Panc1 (cell line): ENCODE measurements around the gene C9. TPM values are rescaled to one million over a fixed set of nuclear protein-coding genes. Genes with fewer than 3 reads are reported as not detected.
"Not testable (repeated sequence)": the region's sequence is repeated elsewhere in the genome, so short reads cannot be mapped to it uniquely, and the experiment has no call there.

Experiments
- ATAC-seq: fragments of 200-7000 bp; cut with Tn5 transposase; 2 replicates; pipeline ENCODE4 v1.9.1; 2020; ENCODE audit warnings: mild to moderate bottlenecking, moderate library complexity
- BruUV-seq: library from RNA; stranded (reverse); fragments of 400-500 nt; replicated peaks from 2 replicates; lab custom pipeline; 2021; lab: Mats Ljungman, UMichigan
- CTCF ChIA-PET: fragments of 300-600 bp; sonication (Branson Sonifier 250); formaldehyde crosslinking; loops from one replicate; lab custom pipeline; 2022; ENCODE audit warnings: antibody characterized with exemption; lab: Charles Lee
- POLR2A ChIA-PET: fragments of 300-600 bp; sonication (Branson Sonifier 250); formaldehyde crosslinking; loops from one replicate; lab custom pipeline; 2022; ENCODE audit warnings: antibody characterized with exemption; lab: Charles Lee
- DNase-seq: peaks from one replicate; pipeline ENCODE4 v3.0.0-alpha.2; 2010; ENCODE audit warnings: low read depth, low spot score
- H3K27ac ChIP-seq: 2 replicates; pipeline ENCODE4 v1.5.1; 2011; ENCODE audit warnings: mild to moderate bottlenecking, low read length, inconsistent platforms
- H3K27me3 ChIP-seq: fragments of 200-500 bp; sonication (Bioruptor generic); 2 replicates; pipeline ENCODE4 v1.6.0; 2014; ENCODE audit warnings: low read length, inconsistent platforms; ENCODE audit not compliant: control insufficient read depth, insufficient read depth
- H3K36me3 ChIP-seq: fragments of 200-500 bp; sonication (Bioruptor generic); 2 replicates; pipeline ENCODE4 v1.5.1; 2014; ENCODE audit warnings: inconsistent platforms, mild to moderate bottlenecking, low read length, moderate library complexity; ENCODE audit not compliant: control insufficient read depth, insufficient read depth
- H3K4me1 ChIP-seq: 2 replicates; pipeline ENCODE4 v1.5.1; 2011; ENCODE audit warnings: inconsistent platforms, mild to moderate bottlenecking, low read length, moderate library complexity; ENCODE audit not compliant: control insufficient read depth, insufficient read depth
- H3K4me3 ChIP-seq, 2 experiments: 2 replicates each; pipeline ENCODE4 v1.5.1; 2011 to 2012; ENCODE audit warnings: low read depth in 2 of 2, low read length in 2 of 2, mild to moderate bottlenecking in 2 of 2, inconsistent platforms in 1 of 2, moderate library complexity in 1 of 2
- H3K9me3 ChIP-seq: fragments of 200-500 bp; sonication (Bioruptor generic); 2 replicates; pipeline ENCODE4 v1.5.1; 2014; ENCODE audit warnings: low read depth, mild to moderate bottlenecking, inconsistent platforms, low read length, moderate library complexity; ENCODE audit not compliant: control insufficient read depth, insufficient read depth
- POLR2AphosphoS5 ChIP-seq: IDR thresholded peaks from 2 replicates; pipeline ENCODE4 v1.6.1; 2012; ENCODE audit warnings: mild to moderate bottlenecking, low read depth, low read length, moderate library complexity
- SIN3A ChIP-seq: IDR thresholded peaks from 2 replicates; pipeline ENCODE4 v1.6.1; 2012; ENCODE audit warnings: low read depth, mild to moderate bottlenecking, low read length, moderate library complexity, borderline replicate concordance; ENCODE audit not compliant: insufficient read depth
- TCF7L2 ChIP-seq: IDR thresholded peaks from 2 replicates; pipeline ENCODE4 v1.6.1; 2011; ENCODE audit warnings: mild to moderate bottlenecking, low read depth, low read length, inconsistent platforms
- in situ Hi-C: cut with HindIII; loops from 2 replicates; pipeline ENCODE4 v1.10.0; 2016; ENCODE audit warnings: low sequenced_read_pairs, low pct_unique_long_range_greater_than_20kb
- intact Hi-C: fragments of 100-400 bp; cut with micrococcal nuclease; formaldehyde crosslinking; loops from one replicate; pipeline ENCODE4 v1.10.0; 2022; ENCODE audit not compliant: unreplicated experiment
- total RNA-seq: library from RNA; stranded (reverse); gene quantifications from one replicate; pipeline ENCODE4 v1.2.1, GENCODE V29; 2021; ENCODE audit not compliant: unreplicated experiment
- TF ChIP-seq, protein P1 (sequence below): fragments of 450-650 bp; IDR thresholded peaks from 2 replicates; pipeline ENCODE4 v1.5.1; 2017; ENCODE audit warnings: mild to moderate bottlenecking
- TF ChIP-seq, protein P2 (sequence below), 2 experiments: IDR thresholded peaks; 2 replicates each; pipeline ENCODE4 v1.6.1; 2011 to 2012; ENCODE audit warnings: low read depth in 2 of 2, control low read depth in 1 of 2, low read length in 1 of 2, mild to moderate bottlenecking in 1 of 2, moderate library complexity in 1 of 2; ENCODE audit not compliant: insufficient read depth in 1 of 2

Gene C9
- total RNA-seq, 1 experiment from 2014 or later = 0.05 TPM

DNA sequence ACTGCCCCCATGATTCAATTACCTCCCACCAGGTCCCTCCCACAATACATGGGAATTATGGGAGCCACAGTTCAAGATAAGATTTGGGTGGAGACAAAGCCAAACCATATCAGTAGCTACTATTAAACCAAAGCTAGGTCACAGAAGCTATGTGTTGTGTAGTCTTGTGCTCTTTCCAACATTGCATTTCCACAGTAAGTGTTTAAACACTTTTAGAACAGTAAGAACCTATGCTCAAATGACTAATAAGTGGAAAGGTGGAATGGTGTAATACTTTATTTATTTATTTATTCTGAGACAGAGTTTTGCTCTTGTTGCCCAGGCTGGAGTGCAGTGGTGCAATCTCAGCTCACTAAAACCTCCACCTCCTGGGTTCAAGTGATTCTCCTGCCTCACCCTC, 37.8 kb upstream of the C9 start:
- ATAC-seq, in situ Hi-C loops, H3K9me3 ChIP-seq, H3K4me1 ChIP-seq, CTCF ChIA-PET, H3K4me3 ChIP-seq, H3K27me3 ChIP-seq, DNase-seq, H3K27ac ChIP-seq, BruUV-seq, H3K36me3 ChIP-seq, POLR2A ChIA-PET, intact Hi-C loops: not testable (repeated sequence)

DNA sequence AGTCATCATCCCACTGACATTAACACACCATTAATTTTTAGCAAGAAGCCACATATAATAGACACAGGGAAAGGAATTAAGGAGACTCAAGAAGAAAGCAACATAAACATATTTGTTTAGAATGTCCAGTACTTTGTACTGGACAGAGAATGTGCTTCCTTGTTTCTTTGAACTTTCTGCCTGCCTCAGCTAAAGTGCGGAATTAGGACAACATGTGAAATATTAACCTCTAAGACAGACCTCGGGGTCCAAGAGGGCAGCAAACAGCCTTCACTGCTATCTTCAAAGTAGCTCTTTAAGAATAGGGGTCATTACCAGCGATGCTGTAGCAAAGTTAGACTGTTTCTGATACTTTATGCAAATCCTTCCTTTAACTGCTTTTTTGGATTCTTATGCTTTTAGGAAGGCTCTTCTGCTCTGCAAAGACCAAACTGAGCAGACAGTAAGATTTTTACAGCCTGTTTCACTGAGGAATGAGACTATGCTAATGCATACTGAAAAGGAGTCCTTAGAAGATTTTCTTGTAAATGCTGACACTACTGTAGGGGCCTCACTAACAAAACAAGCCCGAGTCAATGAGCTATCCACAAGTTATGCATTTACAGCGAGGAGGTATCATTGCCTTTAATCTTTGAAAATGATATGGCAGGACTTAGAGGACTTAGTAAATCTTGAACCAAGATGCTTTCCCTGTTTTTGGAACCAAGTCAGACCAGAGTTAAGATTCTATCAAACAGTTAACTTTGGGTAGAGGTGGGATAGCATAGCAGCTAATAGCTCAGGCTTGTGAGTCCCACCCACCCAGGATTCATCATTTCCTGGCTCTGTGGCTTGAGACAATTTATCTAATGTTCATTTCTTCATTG, 36.7 kb upstream of the C9 start:
- in situ Hi-C loops (no loop called here), intact Hi-C loops (no loop called here)
- DNase-seq (no peak), ATAC-seq (no peak)
- ChIA-PET POLR2A (no interaction called here), CTCF (no interaction called here)
- Histone ChIP-seq H3K4me3 (no peak overlapping the region), H3K36me3 (no peaks in the 10 kb centered on the region), H3K27ac (no peak overlapping the region), H3K27me3 (no peaks in the 10 kb centered on the region), H3K9me3 (no peaks in the 10 kb centered on the region), H3K4me1 (no peaks in the 10 kb centered on the region)
- TF ChIP-seq SIN3A = no peak
- no peak for TF ChIP-seq TCF7L2
- TF ChIP-seq, protein P1, sequence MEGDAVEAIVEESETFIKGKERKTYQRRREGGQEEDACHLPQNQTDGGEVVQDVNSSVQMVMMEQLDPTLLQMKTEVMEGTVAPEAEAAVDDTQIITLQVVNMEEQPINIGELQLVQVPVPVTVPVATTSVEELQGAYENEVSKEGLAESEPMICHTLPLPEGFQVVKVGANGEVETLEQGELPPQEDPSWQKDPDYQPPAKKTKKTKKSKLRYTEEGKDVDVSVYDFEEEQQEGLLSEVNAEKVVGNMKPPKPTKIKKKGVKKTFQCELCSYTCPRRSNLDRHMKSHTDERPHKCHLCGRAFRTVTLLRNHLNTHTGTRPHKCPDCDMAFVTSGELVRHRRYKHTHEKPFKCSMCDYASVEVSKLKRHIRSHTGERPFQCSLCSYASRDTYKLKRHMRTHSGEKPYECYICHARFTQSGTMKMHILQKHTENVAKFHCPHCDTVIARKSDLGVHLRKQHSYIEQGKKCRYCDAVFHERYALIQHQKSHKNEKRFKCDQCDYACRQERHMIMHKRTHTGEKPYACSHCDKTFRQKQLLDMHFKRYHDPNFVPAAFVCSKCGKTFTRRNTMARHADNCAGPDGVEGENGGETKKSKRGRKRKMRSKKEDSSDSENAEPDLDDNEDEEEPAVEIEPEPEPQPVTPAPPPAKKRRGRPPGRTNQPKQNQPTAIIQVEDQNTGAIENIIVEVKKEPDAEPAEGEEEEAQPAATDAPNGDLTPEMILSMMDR = no peak
- TF ChIP-seq POLR2AphosphoS5 = no peak
- TF ChIP-seq, protein P2, sequence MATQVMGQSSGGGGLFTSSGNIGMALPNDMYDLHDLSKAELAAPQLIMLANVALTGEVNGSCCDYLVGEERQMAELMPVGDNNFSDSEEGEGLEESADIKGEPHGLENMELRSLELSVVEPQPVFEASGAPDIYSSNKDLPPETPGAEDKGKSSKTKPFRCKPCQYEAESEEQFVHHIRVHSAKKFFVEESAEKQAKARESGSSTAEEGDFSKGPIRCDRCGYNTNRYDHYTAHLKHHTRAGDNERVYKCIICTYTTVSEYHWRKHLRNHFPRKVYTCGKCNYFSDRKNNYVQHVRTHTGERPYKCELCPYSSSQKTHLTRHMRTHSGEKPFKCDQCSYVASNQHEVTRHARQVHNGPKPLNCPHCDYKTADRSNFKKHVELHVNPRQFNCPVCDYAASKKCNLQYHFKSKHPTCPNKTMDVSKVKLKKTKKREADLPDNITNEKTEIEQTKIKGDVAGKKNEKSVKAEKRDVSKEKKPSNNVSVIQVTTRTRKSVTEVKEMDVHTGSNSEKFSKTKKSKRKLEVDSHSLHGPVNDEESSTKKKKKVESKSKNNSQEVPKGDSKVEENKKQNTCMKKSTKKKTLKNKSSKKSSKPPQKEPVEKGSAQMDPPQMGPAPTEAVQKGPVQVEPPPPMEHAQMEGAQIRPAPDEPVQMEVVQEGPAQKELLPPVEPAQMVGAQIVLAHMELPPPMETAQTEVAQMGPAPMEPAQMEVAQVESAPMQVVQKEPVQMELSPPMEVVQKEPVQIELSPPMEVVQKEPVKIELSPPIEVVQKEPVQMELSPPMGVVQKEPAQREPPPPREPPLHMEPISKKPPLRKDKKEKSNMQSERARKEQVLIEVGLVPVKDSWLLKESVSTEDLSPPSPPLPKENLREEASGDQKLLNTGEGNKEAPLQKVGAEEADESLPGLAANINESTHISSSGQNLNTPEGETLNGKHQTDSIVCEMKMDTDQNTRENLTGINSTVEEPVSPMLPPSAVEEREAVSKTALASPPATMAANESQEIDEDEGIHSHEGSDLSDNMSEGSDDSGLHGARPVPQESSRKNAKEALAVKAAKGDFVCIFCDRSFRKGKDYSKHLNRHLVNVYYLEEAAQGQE (IDR thresholded peaks at IDR 0.05; ENCODE audit: insufficient read depth in 1 of 2, low read depth in 2 of 2, low read length in 1 of 2) = no peak
- BruUV-seq = no TSS peak
